Measurements from ENCODE around the gene ITPRIPL2.

The ITPRIPL2 gene

DNA sequence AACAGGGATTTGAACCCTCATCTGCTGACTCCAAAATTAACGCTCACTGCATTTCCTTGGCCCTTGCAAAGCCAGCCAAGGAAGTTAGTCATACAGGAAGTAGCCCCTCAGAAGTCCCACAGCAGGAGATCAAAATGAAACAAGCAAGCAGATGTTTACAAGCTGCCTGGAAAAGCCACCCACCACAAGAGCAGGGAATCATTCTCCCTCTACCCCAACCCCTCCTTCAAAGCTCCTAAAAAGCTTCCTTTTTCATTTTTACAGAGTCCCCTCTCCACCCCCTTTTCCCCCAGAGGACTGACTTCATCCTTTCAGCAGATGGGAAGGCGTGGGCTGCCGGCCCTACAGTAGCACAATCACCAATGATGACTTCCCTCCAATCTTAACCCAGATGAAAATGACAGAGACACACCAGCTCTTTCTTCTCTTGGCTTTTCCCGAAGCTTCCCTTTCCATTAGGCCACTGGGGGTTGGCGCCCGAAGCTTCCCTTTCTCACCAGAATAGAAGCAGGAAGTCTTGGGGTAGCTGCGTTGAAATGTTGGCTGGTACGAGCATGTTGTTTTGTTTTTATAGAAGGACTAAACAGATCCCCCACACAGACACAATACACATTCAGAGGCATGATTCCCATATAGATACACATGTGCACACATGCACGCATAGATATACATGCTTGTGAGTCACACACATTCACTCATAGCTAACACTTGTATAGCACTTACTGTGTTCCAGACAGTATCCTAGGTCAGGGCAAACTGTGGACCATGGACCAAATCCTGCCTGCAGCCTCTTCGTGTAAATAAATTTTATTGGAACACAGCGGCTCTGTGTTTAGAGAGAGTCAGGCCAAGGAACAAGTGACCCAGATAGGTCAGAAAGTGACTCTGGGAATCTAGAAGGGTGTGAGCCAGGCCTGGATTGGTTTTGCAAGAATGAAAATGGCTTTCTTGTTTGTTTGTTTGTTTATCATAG is 17.4 kb downstream of the ITPRIPL2 start:
- Histone ChIP-seq H3K36me3 (no peaks in the 10 kb centered on the region), H3K27me3 (no peaks in the 10 kb centered on the region), H3K4me1 (no peaks in the 10 kb centered on the region), H3K4me3 (ENCODE audit: low read depth, low read length) (no peak overlapping the region), H3K9me3 (no peaks in the 10 kb centered on the region)
- no peak for DNase-seq
- TF ChIP-seq, protein P1, sequence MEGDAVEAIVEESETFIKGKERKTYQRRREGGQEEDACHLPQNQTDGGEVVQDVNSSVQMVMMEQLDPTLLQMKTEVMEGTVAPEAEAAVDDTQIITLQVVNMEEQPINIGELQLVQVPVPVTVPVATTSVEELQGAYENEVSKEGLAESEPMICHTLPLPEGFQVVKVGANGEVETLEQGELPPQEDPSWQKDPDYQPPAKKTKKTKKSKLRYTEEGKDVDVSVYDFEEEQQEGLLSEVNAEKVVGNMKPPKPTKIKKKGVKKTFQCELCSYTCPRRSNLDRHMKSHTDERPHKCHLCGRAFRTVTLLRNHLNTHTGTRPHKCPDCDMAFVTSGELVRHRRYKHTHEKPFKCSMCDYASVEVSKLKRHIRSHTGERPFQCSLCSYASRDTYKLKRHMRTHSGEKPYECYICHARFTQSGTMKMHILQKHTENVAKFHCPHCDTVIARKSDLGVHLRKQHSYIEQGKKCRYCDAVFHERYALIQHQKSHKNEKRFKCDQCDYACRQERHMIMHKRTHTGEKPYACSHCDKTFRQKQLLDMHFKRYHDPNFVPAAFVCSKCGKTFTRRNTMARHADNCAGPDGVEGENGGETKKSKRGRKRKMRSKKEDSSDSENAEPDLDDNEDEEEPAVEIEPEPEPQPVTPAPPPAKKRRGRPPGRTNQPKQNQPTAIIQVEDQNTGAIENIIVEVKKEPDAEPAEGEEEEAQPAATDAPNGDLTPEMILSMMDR (IDR thresholded peaks at IDR 0.05; ENCODE audit: low read depth, low read length) = no peak

DNA sequence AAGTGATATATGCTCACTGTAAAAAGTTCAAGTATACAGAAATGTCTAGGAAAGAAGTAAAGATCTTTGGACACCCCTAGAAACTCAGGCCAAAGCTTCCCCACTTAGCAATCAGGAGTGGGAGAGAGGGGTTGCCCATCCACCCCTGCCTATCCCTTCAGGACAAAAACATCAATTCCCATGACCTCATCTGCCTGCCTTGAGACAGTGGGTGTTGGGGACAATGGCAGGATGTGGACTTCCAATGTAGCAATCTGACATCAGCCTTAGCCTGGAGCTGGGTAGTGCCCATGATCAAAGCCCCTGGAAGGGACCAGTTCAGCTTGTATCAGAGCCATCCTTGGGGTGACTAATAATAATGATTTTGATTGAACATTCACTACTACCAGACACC is 18.1 kb downstream of the ITPRIPL2 start:
- H3K4me3 ChIP-seq (ENCODE audit: low read depth, low read length) = no peak overlapping the region
- H3K9me3 ChIP-seq = no peaks in the 10 kb centered on the region
- no peaks in the 10 kb centered on the region for H3K36me3 ChIP-seq
- no peaks in the 10 kb centered on the region for H3K4me1 ChIP-seq
- DNase-seq = no peak
- H3K27me3 ChIP-seq = no peaks in the 10 kb centered on the region
- TF ChIP-seq, protein P1 (IDR thresholded peaks at IDR 0.05; ENCODE audit: low read depth, low read length) = no peak

DNA sequence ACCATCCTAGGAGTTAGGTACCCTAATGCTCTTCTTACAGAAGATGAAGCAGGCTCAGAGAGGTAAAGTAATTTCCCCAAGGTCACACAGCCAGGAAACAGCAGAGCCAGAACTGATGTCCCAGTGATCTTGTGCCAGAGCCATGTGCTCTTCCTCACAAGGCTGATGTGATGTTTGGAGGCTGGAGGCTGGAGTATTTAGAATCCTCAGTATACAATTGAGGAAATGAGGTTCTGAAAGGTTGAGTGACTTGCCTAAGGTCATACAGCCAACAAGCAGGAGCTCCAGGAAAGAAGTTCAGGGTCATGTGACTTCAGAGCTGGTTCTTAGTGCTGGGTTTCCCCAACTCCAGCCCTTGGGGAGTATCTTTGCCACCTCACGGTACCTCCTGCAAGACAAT is 18.5 kb downstream of the ITPRIPL2 start:
- Histone ChIP-seq H3K4me1 (no peaks in the 10 kb centered on the region), H3K9me3 (no peaks in the 10 kb centered on the region), H3K27me3 (no peaks in the 10 kb centered on the region), H3K36me3 (no peaks in the 10 kb centered on the region), H3K4me3 (ENCODE audit: low read depth, low read length) (no peak overlapping the region)
- TF ChIP-seq, protein P1 (IDR thresholded peaks at IDR 0.05; ENCODE audit: low read depth, low read length) = no peak
- no peak for DNase-seq

DNA sequence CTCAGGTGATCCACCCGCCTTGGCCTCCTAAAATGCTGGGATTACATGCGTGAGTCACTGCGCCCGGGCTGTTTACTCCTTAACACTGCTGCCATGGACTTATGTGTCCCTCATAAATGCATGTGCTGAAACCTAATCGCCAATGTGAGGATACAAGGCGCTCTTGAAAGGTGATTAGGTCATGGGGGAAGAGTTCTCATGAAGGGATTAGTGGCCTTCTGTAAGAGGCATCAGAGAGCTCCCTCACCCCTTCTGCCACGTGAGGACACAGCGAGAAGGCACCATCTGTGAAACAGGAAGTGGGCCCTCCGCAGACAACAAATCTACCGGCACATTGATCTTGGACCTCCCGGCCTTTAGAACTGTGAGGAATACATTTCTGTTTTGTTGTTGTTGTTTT is 19.1 kb downstream of the ITPRIPL2 start:
- TF ChIP-seq, protein P1 (IDR thresholded peaks at IDR 0.05; ENCODE audit: low read depth, low read length) = no peak
- Histone ChIP-seq H3K9me3 (no peaks in the 10 kb centered on the region), H3K27me3 (no peaks in the 10 kb centered on the region), H3K4me1 (no peaks in the 10 kb centered on the region), H3K36me3 (no peaks in the 10 kb centered on the region), H3K4me3 (ENCODE audit: low read depth, low read length) (no peak overlapping the region)
- DNase-seq = no peak

DNA sequence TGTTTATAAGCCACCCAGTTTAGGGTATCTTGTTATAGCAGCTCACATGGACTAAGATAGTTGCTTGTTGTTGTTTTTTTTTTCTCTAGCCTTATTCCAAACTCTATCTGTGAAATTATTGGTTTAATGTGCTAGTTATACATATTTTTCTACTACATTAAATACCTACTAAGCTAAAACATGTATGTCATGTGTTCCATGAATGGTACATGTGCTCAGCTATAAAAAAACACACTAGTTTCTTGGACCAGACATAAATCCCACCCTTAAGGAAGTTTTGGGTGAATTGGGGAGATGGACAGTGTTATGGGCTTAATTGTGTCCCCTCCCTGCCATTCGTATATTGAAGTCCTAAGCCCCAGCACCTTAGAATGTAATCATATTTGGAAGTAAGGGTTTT is 19.8 kb downstream of the ITPRIPL2 start:
- no peaks in the 10 kb centered on the region for H3K4me1 ChIP-seq
- no peak for DNase-seq
- no peak overlapping the region for H3K4me3 ChIP-seq (ENCODE audit: low read depth, low read length)
- TF ChIP-seq, protein P1 (IDR thresholded peaks at IDR 0.05; ENCODE audit: low read depth, low read length) = no peak
- H3K9me3 ChIP-seq = no peaks in the 10 kb centered on the region
- H3K36me3 ChIP-seq = no peaks in the 10 kb centered on the region
- H3K27me3 ChIP-seq = no peaks in the 10 kb centered on the region

DNA sequence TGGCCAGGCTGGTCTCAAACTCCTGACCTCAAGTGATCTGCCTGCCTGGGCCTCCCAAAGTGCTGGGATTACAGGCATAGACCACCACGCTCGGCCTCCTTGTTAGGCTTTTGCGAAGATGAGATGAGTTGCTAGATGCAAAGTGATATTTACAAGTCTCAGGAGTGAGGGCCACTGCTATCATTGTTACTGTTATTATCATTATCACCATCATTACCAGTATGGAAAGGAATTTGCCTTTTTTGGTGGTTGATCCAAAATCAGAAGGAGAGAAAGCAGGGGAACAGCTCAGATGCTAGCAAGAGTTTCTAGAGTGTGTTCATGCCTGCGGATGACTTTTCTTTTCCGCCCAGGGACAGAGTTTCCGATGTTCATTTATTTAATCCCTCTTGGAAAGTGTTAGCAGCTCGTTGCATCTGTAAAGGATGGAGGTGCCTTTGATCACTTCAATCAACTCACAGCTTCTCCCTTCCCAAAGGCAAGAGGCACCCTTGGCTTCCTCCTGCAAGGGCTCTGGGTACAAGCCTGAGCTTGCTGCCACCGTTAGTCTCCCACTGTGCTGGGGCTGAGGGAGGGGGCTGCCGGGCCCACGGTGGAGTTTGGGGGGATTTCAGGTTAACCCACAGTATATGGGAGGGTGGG is 21.6 kb downstream of the ITPRIPL2 start:
- DNase-seq = no peak
- no peaks in the 10 kb centered on the region for H3K36me3 ChIP-seq
- H3K4me1 ChIP-seq = no peaks in the 10 kb centered on the region
- TF ChIP-seq, protein P1 (IDR thresholded peaks at IDR 0.05; ENCODE audit: low read depth, low read length) = no peak
- no peaks in the 10 kb centered on the region for H3K9me3 ChIP-seq
- H3K4me3 ChIP-seq (ENCODE audit: low read depth, low read length) = no peak overlapping the region
- H3K27me3 ChIP-seq = no peaks in the 10 kb centered on the region
